Measurements from ENCODE around the gene ITPK1. TPM values are rescaled to one million over a fixed set of nuclear protein-coding genes. Genes with fewer than 3 reads are reported as not detected.

Gene ITPK1
- total RNA-seq, 2 experiments from 2014 or later: 17.8 to 34.7 TPM

GRCh38 chr14:92928961-92929688, 186.6 kb downstream of the ITPK1 start:
- Histone ChIP-seq H3K27ac (ENCODE audit: low read depth, low read length, poor library complexity, severe bottlenecking) (no peak overlapping the region), H3K9me2 (ENCODE audit: insufficient read depth, low read length) (no peaks in the 10 kb centered on the region), H3K9me3 (ENCODE audit: low read length) (no peaks in the 10 kb centered on the region), H3K4me2 (ENCODE audit: low read length) (no peak overlapping the region), H3K79me2 (ENCODE audit: insufficient read depth, low read depth, low read length) (no peaks in the 10 kb centered on the region), H3K4me1 (ENCODE audit: insufficient read depth, low read length, poor library complexity, severe bottlenecking) (peaks cover 39% of the 10 kb centered on the region), H2AFZ (ENCODE audit: low read length) (no peak overlapping the region), H4K20me1 (ENCODE audit: insufficient read depth, low read length) (no peaks in the 10 kb centered on the region), H3K4me3 (ENCODE audit: low read depth, low read length, poor library complexity, severe bottlenecking) (no peak overlapping the region), H3K36me3 (ENCODE audit: insufficient read depth, low read length) (no peaks in the 10 kb centered on the region)
- TF ChIP-seq EZH2phosphoT487 (IDR thresholded peaks at IDR 0.05; ENCODE audit: borderline replicate concordance, low read depth, low read length) (no peak), CTCF (conservative IDR thresholded peaks at IDR 0.05; ENCODE audit: low read length) (no peak)
- intact Hi-C loops (cut with micrococcal nuclease; ENCODE audit: unreplicated experiment): no loop called here
- DNase-seq (ENCODE audit: low spot score): no peak
- ChIA-PET CTCF (ENCODE audit: unreplicated experiment) (interaction anchor here (0.7 kb wide), 1 partner anchor 27 kb away, joined by 3 read pairs; no protein-coding TSS in a partner anchor), POLR2A (no interaction called here)
- BruUV-seq (replicated peaks): no TSS peak

GRCh38 chr14:92928258-92928629, 187.5 kb downstream of the ITPK1 start:
- Histone ChIP-seq H3K36me3 (ENCODE audit: insufficient read depth, low read length) (no peaks in the 10 kb centered on the region), H4K20me1 (ENCODE audit: insufficient read depth, low read length) (no peaks in the 10 kb centered on the region), H3K79me2 (ENCODE audit: insufficient read depth, low read depth, low read length) (no peaks in the 10 kb centered on the region), H3K9me3 (ENCODE audit: low read length) (no peaks in the 10 kb centered on the region), H3K4me2 (ENCODE audit: low read length) (peak overlapping the region; percentile 30), H3K9me2 (ENCODE audit: insufficient read depth, low read length) (no peaks in the 10 kb centered on the region), H2AFZ (ENCODE audit: low read length) (no peak overlapping the region), H3K4me1 (ENCODE audit: insufficient read depth, low read length, poor library complexity, severe bottlenecking) (peaks cover 47% of the 10 kb centered on the region), H3K4me3 (ENCODE audit: low read depth, low read length, poor library complexity, severe bottlenecking) (no peak overlapping the region), H3K27ac (ENCODE audit: low read depth, low read length, poor library complexity, severe bottlenecking) (no peak overlapping the region)
- no TSS peak for BruUV-seq (replicated peaks)
- POLR2A ChIA-PET: no interaction called here
- no peak for DNase-seq (ENCODE audit: low spot score)
- intact Hi-C loops (cut with micrococcal nuclease; ENCODE audit: unreplicated experiment): no loop called here
- no peak for TF ChIP-seq EZH2phosphoT487 (IDR thresholded peaks at IDR 0.05; ENCODE audit: borderline replicate concordance, low read depth, low read length)
- TF ChIP-seq CTCF (conservative IDR thresholded peaks at IDR 0.05; ENCODE audit: low read length): no peak
- CTCF ChIA-PET (ENCODE audit: unreplicated experiment): no interaction called here

All from OCI-LY7 (cell line).